GM10266 (cell line): ENCODE data around the gene COL9A1.

Source experiments
- DNase-seq: peaks from one replicate; pipeline ENCODE4 v3.0.0; 2012; ENCODE audit errors: extremely low spot score
- CTCF ChIP-seq: IDR thresholded peaks from 2 replicates; pipeline ENCODE4 v1.5.1; 2012; ENCODE audit warnings: mild to moderate bottlenecking, low read depth; ENCODE audit not compliant: control insufficient read depth, insufficient read depth; ENCODE audit errors: missing control alignments

The COL9A1 gene

GRCh38 chr6:70257768-70258273 lies 45.1 kb downstream of the COL9A1 start:
- DNase-seq, result no peak
- no peak for TF ChIP-seq CTCF

- DNase-seq, result no peak
- no peak for TF ChIP-seq CTCF
Observed at GRCh38 chr6:70254784-70255183, 48.1 kb downstream of the COL9A1 start.

- no peak for DNase-seq
- TF ChIP-seq CTCF, result no peak
Observed at GRCh38 chr6:70253923-70254322, 49.0 kb downstream of the COL9A1 start.

- DNase-seq, result no peak
- TF ChIP-seq CTCF, result no peak
Observed at GRCh38 chr6:70252604-70253003, 50.3 kb downstream of the COL9A1 start.

- no peak for TF ChIP-seq CTCF
- no peak for DNase-seq
Observed at GRCh38 chr6:70246118-70246517, 56.8 kb downstream of the COL9A1 start.

GRCh38 chr6:70241991-70242420 lies 60.9 kb downstream of the COL9A1 start:
- TF ChIP-seq CTCF, result no peak
- no peak for DNase-seq

- DNase-seq, result no peak
- no peak for TF ChIP-seq CTCF
Observed at GRCh38 chr6:70241031-70241430, 61.9 kb downstream of the COL9A1 start.
